Measurements from ENCODE around the gene IBTK.
A peak's percentile ranks its signal among the peaks of the same experiment; 100 is the strongest.
"Not testable (repeated sequence)": the region's sequence is repeated elsewhere in the genome, so short reads cannot be mapped to it uniquely, and the experiment has no call there.

The IBTK gene

GRCh38 chr6:82172594-82172993 is 75.0 kb downstream of the IBTK start:
- TF ChIP-seq CTCF (IDR thresholded peaks at IDR 0.05; ENCODE audit: low read depth, low read length) = no peak
- no peak for DNase-seq (ENCODE audit: low read depth, low spot score)
- in situ Hi-C loops (cut with HindIII; ENCODE audit: low sequenced_read_pairs) = no loop called here
- no peak overlapping the region for H3K4me3 ChIP-seq (ENCODE audit: low read depth, low read length)

- DNase-seq (ENCODE audit: low read depth, low spot score) = no peak
- in situ Hi-C loops (cut with HindIII; ENCODE audit: low sequenced_read_pairs) = no loop called here
- TF ChIP-seq CTCF (IDR thresholded peaks at IDR 0.05; ENCODE audit: low read depth, low read length) = no peak
- no peak overlapping the region for H3K4me3 ChIP-seq (ENCODE audit: low read depth, low read length)
Measured at GRCh38 chr6:82169138-82169876, 78.2 kb downstream of the IBTK start.

- in situ Hi-C loops (cut with HindIII; ENCODE audit: low sequenced_read_pairs) = no loop called here
- DNase-seq (ENCODE audit: low read depth, low spot score) = no peak
- TF ChIP-seq CTCF (IDR thresholded peaks at IDR 0.05; ENCODE audit: low read depth, low read length) = no peak
- H3K4me3 ChIP-seq (ENCODE audit: low read depth, low read length) = no peak overlapping the region
Measured at GRCh38 chr6:82166493-82166892, 81.1 kb downstream of the IBTK start.

GRCh38 chr6:82160255-82160990 is 87.1 kb downstream of the IBTK start:
- in situ Hi-C loops (cut with HindIII; ENCODE audit: low sequenced_read_pairs) = no loop called here
- no peak for DNase-seq (ENCODE audit: low read depth, low spot score)
- no peak for TF ChIP-seq CTCF (IDR thresholded peaks at IDR 0.05; ENCODE audit: low read depth, low read length)
- no peak overlapping the region for H3K4me3 ChIP-seq (ENCODE audit: low read depth, low read length)

GRCh38 chr6:82152786-82153185 is 94.8 kb downstream of the IBTK start:
- H3K4me3 ChIP-seq (ENCODE audit: low read depth, low read length); DNase-seq (ENCODE audit: low read depth, low spot score); in situ Hi-C loops (cut with HindIII; ENCODE audit: low sequenced_read_pairs): not testable (repeated sequence)

- in situ Hi-C loops (cut with HindIII; ENCODE audit: low sequenced_read_pairs); H3K4me3 ChIP-seq (ENCODE audit: low read depth, low read length); DNase-seq (ENCODE audit: low read depth, low spot score): not testable (repeated sequence)
Measured at GRCh38 chr6:82151147-82151546, 96.4 kb downstream of the IBTK start.

- peak; percentile 28 for DNase-seq (ENCODE audit: low read depth, low spot score)
- no peak overlapping the region for H3K4me3 ChIP-seq (ENCODE audit: low read depth, low read length)
- in situ Hi-C loops (cut with HindIII; ENCODE audit: low sequenced_read_pairs) = no loop called here
- no peak for TF ChIP-seq CTCF (IDR thresholded peaks at IDR 0.05; ENCODE audit: low read depth, low read length)
Measured at GRCh38 chr6:82145926-82146452, 101.6 kb downstream of the IBTK start.
